Bone marrow (tissue), 2 donors: ENCODE measurements around the gene MED13L.
"Not testable (repeated sequence)": the region's sequence is repeated elsewhere in the genome, so short reads cannot be mapped to it uniquely, and the experiment has no call there.

Experiments used
- DNase-seq, 2 donors: peaks; one replicate each; lab custom pipeline; 2025; lab: John Stamatoyannopoulos, UW

Gene MED13L

GRCh38 chr12:116009805-116010204 lies 267.7 kb downstream of the MED13L start:
- DNase-seq: no peak

- DNase-seq: no peak
Observed at GRCh38 chr12:116006141-116006540, 271.4 kb downstream of the MED13L start.

- DNase-seq: no peak
Observed at GRCh38 chr12:116002890-116003536, 274.5 kb downstream of the MED13L start.

- DNase-seq: no peak
Observed at GRCh38 chr12:116000252-116000651, 277.2 kb downstream of the MED13L start.

GRCh38 chr12:115999582-115999981 lies 277.9 kb downstream of the MED13L start:
- no peak for DNase-seq

- DNase-seq: no peak
Observed at GRCh38 chr12:115998794-115999478, 278.6 kb downstream of the MED13L start.

GRCh38 chr12:115998119-115998633 lies 279.3 kb downstream of the MED13L start:
- peak in 1 of 2 donors; percentile 24 for DNase-seq

GRCh38 chr12:115993737-115994136 lies 283.8 kb downstream of the MED13L start:
- no peak for DNase-seq

GRCh38 chr12:115990241-115990640 lies 287.3 kb downstream of the MED13L start:
- no peak for DNase-seq

GRCh38 chr12:115988625-115989563 lies 288.6 kb downstream of the MED13L start:
- DNase-seq: peak in 1 of 2 donors; percentile 16

- no peak for DNase-seq
Observed at GRCh38 chr12:115988212-115988611, 289.3 kb downstream of the MED13L start.

GRCh38 chr12:115984616-115985015 lies 292.9 kb downstream of the MED13L start:
- no peak for DNase-seq

GRCh38 chr12:115983226-115983798 lies 294.2 kb downstream of the MED13L start:
- DNase-seq: no peak

- no peak for DNase-seq
Observed at GRCh38 chr12:115980339-115980738, 297.2 kb downstream of the MED13L start.

- DNase-seq: no peak
Observed at GRCh38 chr12:115979851-115980250, 297.6 kb downstream of the MED13L start.

GRCh38 chr12:115979351-115979750 lies 298.1 kb downstream of the MED13L start:
- no peak for DNase-seq

GRCh38 chr12:115976829-115977228 lies 300.7 kb downstream of the MED13L start:
- not testable (repeated sequence) for DNase-seq

- no peak for DNase-seq
Observed at GRCh38 chr12:115975411-115975810, 302.1 kb downstream of the MED13L start.

- no peak for DNase-seq
Observed at GRCh38 chr12:115973968-115974724, 303.3 kb downstream of the MED13L start.

- DNase-seq: no peak
Observed at GRCh38 chr12:115973066-115973465, 304.4 kb downstream of the MED13L start.

GRCh38 chr12:115972241-115972640 lies 305.3 kb downstream of the MED13L start:
- DNase-seq: no peak
